GM18507 (cell line): ENCODE data around the gene GPR75.

Experiments
- DNase-seq: peaks from one replicate; pipeline ENCODE4 v3.0.0; 2011; ENCODE audit warnings: low read depth; ENCODE audit not compliant: insufficient read length; ENCODE audit errors: extremely low spot score
- FAIRE-seq: peaks from 2 replicates; lab custom pipeline; 2011; peaks lifted over from hg19 to GRCh38; lab: Jason Lieb, UNC

Gene GPR75

DNA sequence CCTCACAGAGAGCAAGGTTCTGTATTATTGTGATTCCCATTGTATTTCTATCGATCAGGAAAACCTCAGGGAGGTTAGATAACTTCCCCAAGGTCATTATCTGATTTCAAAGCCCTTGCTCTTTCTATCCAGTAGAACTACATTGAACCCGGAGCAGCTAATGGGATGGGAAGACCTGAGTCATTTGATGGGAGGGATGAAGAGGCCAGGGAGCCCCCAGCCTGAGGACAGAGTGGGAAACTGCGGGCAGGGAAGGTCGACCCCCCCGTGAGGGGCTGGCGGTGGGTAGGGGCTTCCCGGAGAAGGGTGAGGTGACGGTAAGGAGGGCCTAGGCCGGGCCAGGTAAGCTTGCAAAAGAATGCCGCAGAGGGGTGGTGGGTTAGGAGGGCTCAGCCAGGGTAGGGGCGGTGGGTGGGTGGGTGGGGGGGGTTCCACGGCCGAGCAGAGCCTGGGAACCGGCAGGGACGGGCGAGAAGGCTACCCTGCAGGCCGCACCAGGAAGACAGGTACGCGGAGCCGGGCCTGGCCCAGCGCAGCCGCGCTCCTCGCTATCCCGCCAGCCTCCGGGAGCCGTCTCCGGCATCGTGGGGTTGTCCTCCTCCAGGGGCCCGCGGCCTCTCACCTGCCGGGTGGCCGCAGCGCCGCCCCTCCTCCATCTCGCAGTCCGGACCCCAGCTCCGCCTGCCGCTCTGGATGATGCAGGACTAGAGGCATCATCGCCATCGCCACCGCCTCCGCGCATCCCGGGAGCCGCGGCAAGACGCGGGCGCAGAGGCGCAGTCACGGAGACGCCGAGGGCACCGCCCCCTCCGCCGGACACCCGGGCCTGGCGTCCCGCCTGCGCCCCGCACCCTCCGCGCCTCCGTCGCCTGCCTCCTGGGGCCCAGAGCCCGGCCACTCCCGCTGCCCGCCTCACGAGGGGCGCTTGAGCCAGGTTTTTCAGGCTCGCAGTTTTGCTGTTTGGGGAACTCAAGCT, at the start of gene GPR75:
Gene GPR75, minus strand, starts transcription at position 762 of the 976 bp plus-strand sequence. CDS start 5,211 bp downstream, outside the sequence.
- DNase-seq = no peak
- no peak for FAIRE-seq

DNA sequence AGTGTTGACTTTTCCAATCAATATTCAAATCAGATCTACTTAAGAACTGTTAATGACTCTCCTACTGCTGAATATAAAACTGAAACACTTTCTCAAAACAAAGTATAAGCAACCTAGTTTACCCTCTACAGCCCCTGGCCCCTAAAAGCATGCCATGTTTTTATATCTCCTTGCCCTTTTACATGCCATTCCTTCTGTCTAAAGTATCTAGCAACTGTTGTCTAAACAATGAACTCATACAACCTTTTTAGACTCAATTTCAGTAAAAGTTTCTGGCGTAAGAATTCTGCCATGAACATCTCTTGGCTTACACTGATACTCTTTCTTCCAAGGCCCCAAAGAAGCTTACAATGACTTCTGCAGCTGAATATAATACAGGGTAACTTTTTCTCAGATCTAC, 47.8 kb upstream of the GPR75 start:
- DNase-seq (no peak), FAIRE-seq (no peak)

DNA sequence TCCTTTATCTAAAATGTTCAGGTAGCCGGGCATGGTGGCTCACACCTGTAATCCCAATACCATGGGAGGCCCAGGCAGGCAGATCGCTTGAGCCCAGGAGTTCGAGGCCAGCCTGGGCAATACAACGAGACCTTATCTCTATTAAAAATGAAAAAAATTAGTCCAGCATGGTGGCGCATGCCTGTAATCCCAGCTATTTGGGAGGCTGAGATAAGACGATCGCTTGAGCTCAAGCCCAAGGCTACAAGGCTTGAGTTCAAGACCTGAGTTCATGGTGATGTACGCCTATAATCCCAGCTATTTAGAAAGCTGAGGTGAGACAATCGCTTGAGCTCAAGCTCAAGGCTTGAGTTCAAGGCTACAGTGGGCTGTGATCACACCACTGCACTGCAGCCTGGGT, 45.6 kb upstream of the GPR75 start:
- DNase-seq = no peak
- no peak for FAIRE-seq

DNA sequence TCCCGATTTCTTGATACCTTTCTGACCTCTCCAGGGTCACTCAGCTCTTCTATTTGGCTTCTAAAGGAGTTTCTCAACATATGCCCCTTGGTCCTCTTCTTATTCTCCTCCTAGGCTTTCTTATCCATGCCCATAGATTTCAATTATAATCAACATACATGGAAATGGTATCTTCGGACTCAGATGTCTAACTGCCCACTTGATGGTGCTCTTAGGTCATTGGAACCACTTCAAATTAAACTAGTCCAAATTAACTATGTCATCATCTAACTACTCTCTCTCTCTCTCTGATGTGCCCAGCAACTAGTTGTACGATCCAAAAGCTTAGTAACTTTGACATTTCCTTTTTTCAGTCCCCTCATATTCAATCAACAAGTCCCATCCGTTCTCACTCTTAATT, 43.2 kb upstream of the GPR75 start:
- no peak for FAIRE-seq

DNA sequence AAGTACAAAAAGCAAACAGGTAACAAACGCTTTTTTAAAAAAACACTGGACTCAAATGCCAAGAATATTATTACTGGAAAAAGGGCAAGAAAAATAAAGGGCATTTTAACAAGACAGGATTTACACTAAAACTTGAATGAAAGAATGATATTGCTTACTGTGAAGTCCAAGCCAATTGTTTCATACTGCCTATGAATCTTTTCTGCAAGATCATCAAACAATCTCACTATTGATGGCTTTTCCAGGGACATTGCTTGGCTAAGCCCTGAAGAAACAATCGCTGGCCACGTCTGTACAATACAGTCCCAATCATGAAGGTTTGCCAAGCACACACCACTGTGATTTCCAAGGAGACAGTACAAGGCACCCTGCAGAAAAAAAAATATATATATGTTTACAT, 41.4 kb upstream of the GPR75 start:
- FAIRE-seq = no peak
- DNase-seq = no peak

More for the DNA sequence above, 43.2 kb upstream of the GPR75 start:
- no peak for DNase-seq

DNA sequence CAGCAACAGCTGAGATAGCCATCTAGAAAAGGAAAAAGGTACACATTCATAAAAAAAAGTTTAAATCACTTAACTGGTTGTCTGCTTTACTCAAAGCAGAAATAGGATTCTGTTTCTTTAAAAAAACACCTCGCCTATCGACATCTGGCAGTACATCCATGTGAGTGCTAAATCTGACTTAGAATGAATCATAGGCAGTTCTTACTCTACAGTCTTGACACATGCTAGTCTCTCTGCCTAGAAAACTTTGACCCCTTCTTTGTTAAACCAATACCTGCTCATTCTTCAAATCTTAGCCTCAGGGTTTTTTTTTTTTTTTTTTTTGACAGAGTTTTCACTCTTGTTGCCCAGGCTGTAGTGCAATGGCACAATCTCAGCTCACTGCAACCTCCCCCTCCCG, 37.1 kb upstream of the GPR75 start:
- DNase-seq (no peak), FAIRE-seq (no peak)

DNA sequence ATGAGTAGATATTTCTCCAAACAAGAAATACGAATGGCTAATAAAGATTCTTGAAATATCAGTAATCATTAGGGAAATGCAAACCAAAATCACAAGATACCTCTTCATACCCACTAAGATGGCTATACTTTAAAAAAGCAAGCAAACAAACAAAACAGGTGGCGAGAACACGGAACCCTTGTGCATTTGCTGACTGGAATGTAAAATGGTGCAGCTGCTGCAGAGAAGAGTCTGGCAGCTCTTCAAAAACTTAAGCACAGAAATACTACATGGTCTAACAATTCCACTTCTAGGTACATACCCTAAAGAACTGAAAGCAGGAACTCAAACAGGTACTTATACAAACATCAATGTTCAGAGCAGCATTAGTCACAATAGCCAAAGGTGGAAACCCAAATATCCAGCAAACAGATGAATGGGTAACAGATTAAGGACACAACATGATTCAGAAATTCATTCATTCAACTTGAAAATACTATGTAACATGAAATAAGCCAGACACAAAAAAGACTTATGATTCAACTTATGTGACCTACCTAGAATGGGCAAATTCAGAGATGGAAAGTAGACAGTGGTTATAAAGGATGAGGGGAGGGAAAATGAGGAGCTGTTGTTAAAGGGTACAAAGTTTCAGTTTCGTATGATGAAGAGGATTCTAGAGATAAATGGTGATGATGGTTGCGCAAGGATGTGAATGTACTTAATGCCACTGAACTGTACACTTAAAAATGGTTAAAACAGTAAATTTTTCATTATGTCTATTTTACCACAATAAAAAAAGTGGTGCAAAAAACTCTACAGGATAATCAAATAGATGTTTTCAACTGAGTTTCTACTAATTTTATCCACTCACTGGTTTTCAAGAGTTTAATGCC, 26.9 kb upstream of the GPR75 start:
- DNase-seq (no peak), FAIRE-seq (no peak)

DNA sequence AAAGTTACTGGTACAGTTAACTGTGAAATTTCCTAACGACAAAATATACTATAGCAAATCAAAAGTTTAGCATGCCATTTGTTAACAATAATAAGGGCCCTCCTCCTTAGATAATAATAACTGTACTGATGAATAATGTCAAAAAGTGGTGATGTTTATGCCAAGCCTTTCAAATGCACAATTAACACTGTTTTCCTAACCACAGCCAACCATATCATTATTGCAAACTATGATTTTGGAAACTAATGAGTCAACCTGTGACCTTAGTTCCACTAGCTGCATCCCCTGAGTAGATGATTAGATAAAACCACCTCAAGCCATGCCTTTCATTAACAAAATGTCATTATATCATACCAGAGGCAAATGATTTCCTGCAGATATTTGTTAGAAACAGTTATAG, 25.1 kb upstream of the GPR75 start:
- no peak for DNase-seq
- no peak for FAIRE-seq

DNA sequence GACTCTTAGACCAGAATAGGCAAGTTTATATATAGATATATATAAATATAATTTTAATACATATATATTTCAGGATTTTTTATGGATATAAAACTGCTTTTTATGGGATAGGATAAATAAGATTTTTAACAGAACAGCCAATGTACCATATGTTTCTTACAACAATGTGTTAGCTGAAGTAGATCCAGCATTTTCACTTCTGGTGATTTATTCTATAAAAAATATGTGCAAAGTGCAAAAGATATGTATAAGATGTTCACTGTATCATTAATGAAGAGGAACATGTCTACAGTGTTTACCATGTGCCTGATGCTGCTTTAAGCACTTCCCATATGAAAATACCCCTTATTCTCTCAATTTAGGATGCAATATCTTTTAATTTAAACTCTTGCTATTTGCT, 22.2 kb upstream of the GPR75 start:
- FAIRE-seq = no peak
- DNase-seq = no peak

DNA sequence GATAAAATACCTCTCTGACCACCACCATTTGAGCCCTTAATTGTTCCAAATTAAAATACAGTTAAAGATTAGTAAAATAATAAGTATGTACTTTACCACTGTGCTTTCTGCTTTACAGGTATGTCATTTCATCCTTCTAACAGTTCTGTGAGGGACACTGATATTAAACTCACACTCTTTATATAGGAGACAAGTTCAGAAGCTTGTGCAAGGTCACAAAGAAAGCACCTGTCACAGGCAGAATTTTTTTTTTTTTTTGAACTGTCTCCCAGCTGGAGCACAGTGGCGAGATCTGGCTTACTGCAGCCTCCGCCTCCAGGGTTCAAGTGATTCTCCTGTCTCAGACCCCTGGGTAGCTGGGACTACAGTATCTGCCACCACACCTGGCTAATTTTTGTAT, 21.6 kb upstream of the GPR75 start:
- FAIRE-seq (no peak), DNase-seq (no peak)

DNA sequence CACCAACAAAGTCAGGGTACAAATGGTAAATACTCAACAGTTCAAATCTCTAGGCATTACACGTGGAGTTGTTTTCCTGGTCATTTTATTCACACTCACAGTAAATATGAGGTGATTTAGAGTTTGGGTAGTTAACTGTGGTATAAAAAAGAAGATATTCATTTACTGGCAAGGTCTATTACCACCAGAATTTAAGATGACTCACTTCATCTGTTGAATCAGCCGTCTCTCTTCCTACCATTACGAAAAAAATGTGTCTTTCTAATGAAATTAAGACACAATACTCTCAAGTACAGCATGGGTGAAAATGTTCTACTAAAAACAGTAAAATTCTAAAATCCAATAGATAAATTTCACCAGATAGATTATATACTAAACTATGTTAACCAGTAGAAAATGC, 21.0 kb upstream of the GPR75 start:
- DNase-seq (no peak), FAIRE-seq (no peak)

DNA sequence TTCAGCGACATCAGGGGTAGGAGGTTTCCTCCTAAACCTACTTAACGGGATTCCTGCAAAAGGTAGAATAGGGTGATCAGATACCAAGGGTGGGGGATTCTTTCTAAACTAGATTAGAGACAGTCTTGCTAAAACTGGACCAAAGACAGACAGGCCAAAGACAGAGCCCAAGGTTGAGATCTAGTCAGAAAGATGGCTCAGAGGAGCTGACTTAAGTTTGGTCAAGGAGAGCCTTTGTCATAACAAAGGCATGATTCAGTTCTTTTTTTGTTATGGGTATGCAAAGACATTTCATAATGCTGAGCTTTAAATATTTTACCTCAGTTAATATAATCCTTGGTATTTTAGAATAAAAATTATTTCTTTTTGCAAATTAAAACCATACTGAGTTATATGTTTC, 17.8 kb upstream of the GPR75 start:
- FAIRE-seq (no peak), DNase-seq (no peak)

DNA sequence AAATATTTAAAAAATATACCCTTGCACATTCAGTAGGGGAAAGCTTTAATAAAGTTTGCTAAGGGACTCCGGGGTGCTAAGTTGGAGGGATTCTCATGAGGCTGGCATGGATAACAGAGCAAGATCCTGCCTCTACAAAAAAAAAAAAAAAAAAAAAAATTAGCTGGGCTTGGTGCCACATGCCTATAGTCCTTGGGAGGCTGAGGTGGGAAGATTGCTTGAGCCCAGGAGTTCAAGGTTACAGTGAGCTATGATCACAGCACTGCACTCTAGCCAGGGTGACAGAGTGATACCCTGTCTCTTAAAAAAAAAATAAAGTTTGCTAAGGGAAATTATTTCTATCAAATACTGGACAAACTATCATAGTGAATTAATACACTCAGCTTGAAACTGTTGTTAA, 17.3 kb upstream of the GPR75 start:
- FAIRE-seq (no peak), DNase-seq (no peak)

DNA sequence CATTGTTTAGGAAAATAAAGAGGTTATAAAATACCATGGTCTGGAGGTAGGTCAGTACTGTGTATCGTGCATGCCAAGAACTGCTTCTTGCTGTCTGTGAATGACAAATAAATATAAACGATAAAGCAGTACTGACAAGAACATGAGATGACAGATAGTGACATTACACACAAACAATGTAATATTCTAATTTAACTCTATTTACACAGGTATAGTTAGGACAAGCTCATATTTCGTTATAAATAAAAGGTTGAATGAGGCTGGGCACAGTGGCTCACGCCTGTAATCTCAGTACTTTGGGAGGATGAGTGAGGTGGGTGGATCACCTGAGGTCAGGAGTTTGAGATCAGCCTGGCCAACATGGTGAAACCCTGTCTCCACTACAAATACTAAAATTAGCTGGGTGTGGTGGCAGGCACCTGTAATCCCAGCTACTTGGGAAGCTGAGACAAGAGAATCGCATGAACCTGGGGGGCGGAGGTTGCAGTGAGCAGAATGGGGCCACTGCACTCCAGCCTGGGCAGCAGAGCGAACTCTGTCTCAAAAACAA, 14.7 kb upstream of the GPR75 start:
- DNase-seq = no peak
- FAIRE-seq = no peak

DNA sequence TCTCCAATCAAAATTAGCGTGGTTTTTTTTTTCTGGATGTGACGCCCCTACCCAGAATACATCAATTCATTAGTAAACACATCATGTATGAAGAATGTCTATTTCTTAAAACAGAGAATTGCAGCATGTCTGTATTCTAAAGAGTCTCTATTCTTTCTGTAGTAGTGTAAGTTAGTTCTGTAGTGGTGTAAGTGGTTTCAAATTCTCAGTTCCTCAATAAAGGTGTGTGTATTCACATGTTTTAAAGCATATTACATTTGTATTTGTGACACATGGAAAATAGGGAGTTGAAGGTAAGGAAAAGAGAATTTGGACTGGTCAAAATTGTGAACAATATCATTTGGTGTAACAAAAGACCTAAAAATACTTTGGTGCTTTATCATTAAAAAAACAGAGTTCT, 8.0 kb upstream of the GPR75 start:
- no peak for FAIRE-seq

DNA sequence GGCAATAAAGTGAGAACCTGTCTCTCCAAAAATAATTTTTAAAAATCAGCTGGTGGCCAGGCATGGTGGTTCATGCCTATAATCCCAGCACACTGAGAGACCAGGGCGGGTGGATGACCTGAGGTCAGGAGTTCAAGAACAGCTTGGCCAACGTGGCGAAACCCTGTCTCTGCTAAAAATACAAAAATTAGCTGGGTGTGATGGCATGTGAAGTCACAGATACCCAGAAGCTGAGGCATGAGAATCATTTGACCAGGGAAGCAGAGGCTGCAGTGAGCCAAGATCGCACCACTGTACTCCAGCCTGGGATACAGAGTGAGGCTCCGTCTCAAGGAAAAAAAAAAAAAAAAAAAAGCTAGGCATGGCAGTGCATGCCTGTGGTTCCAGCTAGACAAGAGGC, 7.4 kb upstream of the GPR75 start:
- FAIRE-seq (no peak), DNase-seq (no peak)

More for the DNA sequence above, 8.0 kb upstream of the GPR75 start:
- DNase-seq = no peak

DNA sequence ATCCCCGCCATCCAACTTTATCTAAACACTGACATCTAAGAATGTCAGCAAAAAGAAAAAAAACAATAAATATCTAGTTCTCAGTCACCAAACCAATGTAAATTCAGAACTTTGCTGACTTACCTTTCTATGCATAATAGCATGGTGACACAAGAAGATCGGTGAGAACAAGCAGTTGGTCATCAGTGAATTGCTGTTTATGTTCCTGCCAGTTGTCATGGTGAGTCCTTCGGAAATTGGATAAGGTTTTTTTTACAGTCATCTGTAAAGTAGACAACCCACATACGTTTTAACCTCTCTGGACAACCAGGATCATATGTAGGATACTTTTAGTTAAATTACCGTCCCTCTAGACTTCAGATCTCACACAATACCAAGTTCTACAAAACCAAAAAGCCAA, 6.2 kb upstream of the GPR75 start:
- FAIRE-seq = no peak

DNA sequence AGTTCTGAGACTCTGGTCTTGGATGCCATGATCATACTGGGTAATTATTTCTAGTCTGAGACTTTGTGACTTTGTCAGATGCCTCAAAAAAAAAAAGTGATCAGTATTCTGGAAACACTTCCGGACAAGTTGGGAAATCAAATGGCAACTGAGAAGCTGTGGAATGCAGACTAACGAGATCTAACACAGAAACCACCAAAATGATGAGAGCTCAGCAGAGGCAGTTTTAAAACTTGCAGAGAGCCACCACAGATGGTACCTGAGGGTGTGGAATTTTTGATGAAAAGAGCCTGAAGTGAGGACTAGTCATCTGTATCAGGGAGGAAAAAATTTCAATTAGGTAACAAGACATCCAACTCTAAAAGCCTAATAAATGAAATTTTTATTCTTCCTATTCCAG, 5.5 kb upstream of the GPR75 start:
- no peak for DNase-seq
- no peak for FAIRE-seq

More for the DNA sequence above, 6.2 kb upstream of the GPR75 start:
- DNase-seq = no peak

DNA sequence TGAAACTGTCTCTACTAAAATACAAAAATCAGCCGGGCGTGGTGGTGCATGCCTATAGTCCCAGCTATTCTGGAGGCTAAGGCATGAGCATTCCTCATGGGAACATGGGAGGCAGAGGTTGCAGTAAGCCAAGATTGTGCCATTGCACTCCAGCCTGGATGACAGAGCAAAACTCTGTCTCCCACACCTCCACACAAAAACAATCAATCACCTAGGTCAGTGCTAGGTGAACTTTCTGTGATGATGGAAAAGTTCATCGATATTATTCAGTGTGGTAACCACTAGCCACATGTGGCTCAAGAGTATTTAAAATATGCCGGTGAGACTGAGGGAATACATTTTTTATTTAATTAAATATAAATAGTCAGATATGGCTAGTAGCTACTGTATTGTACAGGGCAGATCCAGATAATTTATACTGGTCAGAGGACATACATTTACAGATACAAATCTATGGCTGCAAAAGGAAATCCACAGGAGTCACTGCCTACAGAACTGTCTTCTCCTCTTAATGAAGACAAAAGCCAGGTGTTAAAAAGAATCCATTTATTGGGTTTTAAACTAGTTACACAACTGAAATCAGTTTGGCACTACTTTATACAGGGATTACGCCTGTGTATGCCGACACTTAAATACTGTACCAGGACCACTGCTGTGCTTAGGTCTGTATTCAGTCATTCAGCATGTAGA, 3.9 kb upstream of the GPR75 start:
- DNase-seq = no peak
- FAIRE-seq = no peak

DNA sequence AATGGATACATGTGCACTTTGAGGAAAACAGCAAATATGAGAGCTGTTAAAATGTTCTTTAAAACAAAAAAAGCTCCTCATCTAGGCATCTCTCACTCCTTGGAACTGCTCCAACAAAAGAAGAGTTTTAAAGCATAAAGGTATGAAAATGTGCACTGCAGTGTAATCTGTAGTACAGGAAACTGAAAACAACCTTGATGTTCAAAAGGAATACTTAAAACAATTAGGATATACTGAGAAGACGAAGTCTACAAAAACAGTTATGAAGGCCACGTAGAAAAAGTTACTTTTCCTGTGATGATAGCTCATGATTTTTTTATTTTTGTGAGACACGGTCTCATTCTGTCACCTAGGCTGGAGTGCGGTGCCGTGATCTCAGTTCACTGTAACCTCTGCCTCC, 2.1 kb upstream of the GPR75 start:
- FAIRE-seq = no peak
- no peak for DNase-seq
